Left ventricle myocardium superior (tissue), 1 donor: ENCODE results near the gene MYH11. TPM values are rescaled to one million over a fixed set of nuclear protein-coding genes. Genes with fewer than 3 reads are reported as not detected.

Experiments used
- ATAC-seq: fragments of 200-7000 bp; cut with Tn5 transposase; one replicate; pipeline ENCODE4 v1.9.1; 2020; ENCODE audit warnings: mild to moderate bottlenecking, moderate library complexity
- DNase-seq: peaks from one replicate; pipeline ENCODE4 v3.0.0-alpha.2; 2020
- intact Hi-C: fragments of 100-400 bp; cut with micrococcal nuclease; formaldehyde crosslinking; loops from one replicate; pipeline ENCODE4 v1.11.0; 2022
- long read RNA-seq: library from polyadenylated mRNA; unstranded; transcript quantifications from one replicate; pipeline ENCODE4 v2.0.0, GENCODE V29; 2021
- total RNA-seq: library from RNA; stranded (reverse); fragmentation: NEBNext Ultra II Directional; extraction: Animal tissue kit (Norgen Biotek cat#: 25700); gene quantifications from one replicate; pipeline ENCODE4 v1.2.1, GENCODE V29; 2021
- donor health status: DM: no; HTN: yes; CAD: no; lungs with severe emphysema.

MYH11 gene
- total RNA-seq = 8.0 TPM
- long read RNA-seq, full-length matches to known transcripts = 3 of 16 reads
- long read RNA-seq, partial matches to known transcripts = 10 of 16 reads
- long read RNA-seq, other reads (novel, unspliced or antisense) = 3 of 16 reads

GRCh38 chr16:15856901-15857698, at the start of gene MYH11:
MYH11 (minus strand) TSS chr16:15857028; CDS start chr16:15838252, 18,776 bp downstream.
- peak; percentile 41 for ATAC-seq
- intact Hi-C loops = no loop called here
- DNase-seq = no peak

GRCh38 chr16:15906439-15906838, 49.6 kb upstream of the MYH11 start:
- DNase-seq (no peak), ATAC-seq (no peak)
- intact Hi-C loops = no loop called here

- ATAC-seq = no peak
- DNase-seq = no peak
- intact Hi-C loops = no loop called here
These were observed 47.1 kb upstream of the MYH11 start for GRCh38 chr16:15903960-15904359.

DNA sequence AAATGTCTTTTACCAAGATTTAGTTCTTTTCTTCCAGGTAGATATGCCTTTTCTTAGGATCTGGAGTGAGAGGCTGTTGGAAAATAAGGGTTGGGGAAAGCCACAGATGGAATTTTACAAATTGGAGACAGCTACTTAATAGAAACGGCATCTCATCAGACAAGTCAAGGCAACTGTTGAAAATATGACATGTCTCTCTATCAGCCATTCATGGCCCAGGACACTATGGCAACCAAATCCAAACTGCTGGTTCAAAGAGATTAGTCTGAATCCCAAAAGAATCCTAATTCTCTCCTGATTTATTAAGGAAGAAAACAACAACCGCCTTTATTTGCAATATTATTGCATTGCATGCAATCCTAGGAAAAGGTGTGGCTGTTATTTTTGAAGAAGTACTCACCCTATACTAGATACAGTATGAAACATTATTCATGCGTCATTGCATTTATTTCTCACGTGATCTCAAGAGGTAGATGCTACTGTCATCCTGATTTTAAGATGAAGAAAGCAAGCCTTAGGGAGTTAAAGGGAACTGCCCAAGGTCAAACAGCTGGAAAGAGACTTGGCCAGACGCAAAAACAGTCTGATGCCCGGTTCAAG, 44.2 kb upstream of the MYH11 start:
- DNase-seq (no peak), ATAC-seq (no peak)
- intact Hi-C loops = no loop called here

- intact Hi-C loops = no loop called here
- DNase-seq (no peak), ATAC-seq (no peak)
These were observed 43.5 kb upstream of the MYH11 start for GRCh38 chr16:15900357-15900756.

- no peak for ATAC-seq
These were observed 42.8 kb upstream of the MYH11 start for GRCh38 chr16:15899538-15900100.

GRCh38 chr16:15898654-15899053, 41.8 kb upstream of the MYH11 start:
- ATAC-seq (no peak), DNase-seq (no peak)
- intact Hi-C loops = no loop called here

More at GRCh38 chr16:15899538-15900100, 42.8 kb upstream of the MYH11 start:
- DNase-seq = no peak
- intact Hi-C loops = no loop called here

DNA sequence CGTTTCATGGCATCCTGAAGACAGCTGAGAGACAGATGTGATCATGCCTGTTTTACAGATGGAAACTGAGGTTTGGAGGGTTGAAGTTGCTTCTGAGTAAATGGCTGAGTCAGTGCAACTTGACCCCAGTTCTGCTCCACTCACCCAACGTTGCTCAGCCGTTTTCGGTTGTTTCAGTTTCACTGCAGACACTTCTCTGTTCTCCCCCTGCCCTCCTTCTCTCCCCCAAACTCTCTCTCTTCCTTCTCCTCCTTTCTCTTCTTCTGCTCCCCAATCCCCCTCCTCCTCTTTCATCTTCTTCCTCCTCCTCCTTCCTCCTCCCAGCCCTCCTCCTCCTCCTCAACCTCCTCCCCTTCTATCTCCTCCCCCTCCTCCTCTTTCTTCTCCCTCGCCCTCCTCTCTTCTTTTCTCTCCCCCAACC, 41.0 kb upstream of the MYH11 start:
- ATAC-seq (no peak), DNase-seq (no peak)
- intact Hi-C loops = no loop called here

DNA sequence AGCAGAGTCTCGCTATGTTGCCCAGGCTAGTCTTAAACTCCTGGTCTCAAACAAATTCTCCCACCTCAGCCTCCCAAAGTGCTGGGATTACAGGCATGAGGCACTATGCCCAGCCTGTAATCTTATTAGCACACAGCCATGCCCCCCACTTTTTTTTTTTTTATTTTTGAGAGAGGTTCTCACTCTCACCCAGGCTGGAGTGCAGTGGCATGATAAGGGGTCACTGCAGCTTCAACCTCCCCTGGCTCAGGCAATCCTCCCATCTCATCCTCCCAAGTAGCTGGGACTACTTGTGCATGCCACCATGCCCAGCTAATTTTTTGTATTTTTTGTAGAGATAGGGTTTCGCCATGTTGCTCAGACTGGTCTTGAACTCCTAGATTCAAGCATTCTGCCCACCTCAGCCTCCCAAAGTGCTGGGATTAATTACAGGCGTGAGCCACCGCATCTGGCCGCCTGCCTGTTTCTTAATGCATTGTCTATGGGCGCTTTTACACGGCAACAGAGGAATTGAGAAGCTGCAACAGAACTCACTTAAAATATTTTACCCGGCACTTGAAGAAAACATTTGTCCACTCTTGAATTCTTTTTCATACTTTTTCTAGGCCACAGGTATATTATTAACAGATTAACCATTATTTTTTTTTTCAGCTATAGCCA, 40.4 kb upstream of the MYH11 start:
- ATAC-seq = no peak
- intact Hi-C loops = no loop called here
- DNase-seq = no peak

GRCh38 chr16:15894571-15895374, 37.9 kb upstream of the MYH11 start:
- DNase-seq (no peak), ATAC-seq (no peak)
- intact Hi-C loops = no loop called here

- ATAC-seq = no peak
- DNase-seq = no peak
- intact Hi-C loops = no loop called here
These were observed 34.7 kb upstream of the MYH11 start for GRCh38 chr16:15891508-15891907.

GRCh38 chr16:15888072-15888976, 31.5 kb upstream of the MYH11 start, which contains the start of gene CEP20:
CEP20 (minus strand) TSS chr16:15888603; CDS start chr16:15888585, 18 bp downstream.
- DNase-seq (peak; percentile 100), ATAC-seq (peak; percentile 100)
- intact Hi-C loops = loop anchor here (5.0 kb wide), 1 partner anchor 239 kb away; no protein-coding TSS in a partner anchor

DNA sequence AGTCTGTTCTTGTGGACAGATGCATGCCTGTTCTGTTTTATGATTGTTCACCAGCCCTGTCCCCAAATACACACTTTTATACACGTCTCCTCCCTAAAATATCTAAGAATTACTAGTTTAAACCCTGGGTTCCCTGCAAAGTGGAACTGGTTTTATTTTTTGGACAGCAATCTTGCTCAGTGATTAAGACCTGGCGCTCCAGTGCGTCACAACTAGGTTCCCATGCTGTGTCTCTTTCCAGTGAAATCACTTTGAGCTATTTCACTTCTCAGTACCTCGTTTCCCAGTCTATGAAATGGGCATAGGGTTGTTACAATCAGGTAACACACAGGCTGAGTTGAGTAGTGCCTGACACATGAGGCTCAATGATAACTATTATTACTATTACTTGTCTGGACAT, 30.5 kb upstream of the MYH11 start:
- intact Hi-C loops = loop anchor here (5.0 kb wide), 1 partner anchor 240 kb away; no protein-coding TSS in a partner anchor
- no peak for ATAC-seq

GRCh38 chr16:15886078-15886477, 29.2 kb upstream of the MYH11 start:
- intact Hi-C loops = loop anchor here (5.0 kb wide), 1 partner anchor 241 kb away; no protein-coding TSS in a partner anchor
- no peak for ATAC-seq
- no peak for DNase-seq

More for the DNA sequence above, 30.5 kb upstream of the MYH11 start:
- DNase-seq = no peak

DNA sequence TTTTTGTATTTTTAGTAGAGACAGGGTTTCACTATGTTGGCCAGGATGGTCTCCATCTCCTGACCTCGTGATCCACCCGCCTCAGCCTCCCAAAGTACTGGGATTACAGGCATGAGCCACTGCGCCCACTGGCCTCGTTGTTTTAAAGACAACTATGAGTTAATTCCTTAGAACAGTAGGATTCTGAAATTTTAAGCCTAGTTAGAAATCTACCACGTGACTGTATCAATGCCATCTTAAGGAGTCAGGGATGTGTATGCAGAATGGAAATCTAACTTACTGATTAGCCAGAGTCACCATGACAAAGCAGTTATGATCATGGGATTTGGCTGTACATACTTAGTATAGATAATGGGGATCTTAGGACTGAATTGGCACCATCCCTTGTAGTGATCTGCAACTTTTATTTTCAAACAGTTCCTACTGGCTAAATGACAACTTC, 28.8 kb upstream of the MYH11 start:
- intact Hi-C loops = loop anchor here (5.0 kb wide), 1 partner anchor 242 kb away; no protein-coding TSS in a partner anchor
- no peak for DNase-seq
- ATAC-seq = no peak

DNA sequence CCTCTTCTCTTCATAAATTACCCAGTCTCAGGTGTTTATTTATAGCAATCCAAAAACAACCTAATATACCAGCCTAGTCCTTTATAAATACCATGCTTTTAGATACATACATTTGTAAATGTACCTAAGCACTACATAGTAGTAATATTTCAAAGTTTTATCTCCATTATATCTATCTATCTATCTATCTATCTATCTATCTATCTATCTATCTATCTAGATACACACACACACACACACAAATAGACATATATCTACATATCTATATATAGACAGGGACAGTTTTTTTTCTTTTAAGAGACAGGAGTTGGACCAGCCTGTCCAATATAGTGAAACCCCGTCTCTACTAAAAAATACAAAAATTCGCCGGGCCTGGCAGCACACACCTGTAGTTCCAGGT, 25.7 kb upstream of the MYH11 start:
- intact Hi-C loops = no loop called here
- no peak for DNase-seq
- ATAC-seq = no peak

GRCh38 chr16:15881794-15882379, 25.1 kb upstream of the MYH11 start:
- ATAC-seq (no peak), DNase-seq (no peak)
- intact Hi-C loops = no loop called here
